HepG2 (cell line): ENCODE data around the gene PRDM10. TPM values are rescaled to one million over a fixed set of nuclear protein-coding genes. Genes with fewer than 3 reads are reported as not detected.

ENCODE experiments used
- KAT8 ChIP-seq: IDR thresholded peaks from 2 replicates; pipeline ENCODE4 v1.6.1; 2016; ENCODE audit warnings: missing genetic modification reagents, missing compliant biosample characterization
- MAFK ChIP-seq, 2 experiments: IDR thresholded peaks in 1 of 2; conservative IDR thresholded peaks in 1 of 2; 2 replicates each; pipeline ENCODE4 v1.6.1; 2011; ENCODE audit warnings: improper control_type of control experiment in 2 of 2, low read length in 2 of 2
- ZBTB40 ChIP-seq, 2 experiments: fragments of 450-650 bp in 1 of 2; sonication (generic) in 1 of 2; formaldehyde crosslinking in 1 of 2; IDR thresholded peaks; 2 replicates each; pipeline versions ENCODE4 v1.6.1 to v1.8.0; 2016 to 2022; ENCODE audit warnings: antibody characterized with exemption in 1 of 2, mild to moderate bottlenecking in 1 of 2, missing genetic modification reagents in 1 of 2
- ZNF230 ChIP-seq: sonication (generic); formaldehyde crosslinking; IDR thresholded peaks from 2 replicates; pipeline ENCODE4 v1.4.0; 2020; ENCODE audit warnings: mild to moderate bottlenecking, missing genetic modification reagents
- ZNF264 ChIP-seq: sonication (generic); formaldehyde crosslinking; IDR thresholded peaks from 2 replicates; pipeline ENCODE4 v1.4.0; 2020; ENCODE audit warnings: missing genetic modification reagents
- ZNF629 ChIP-seq: sonication (generic); formaldehyde crosslinking; conservative IDR thresholded peaks from 2 replicates; pipeline ENCODE4 v1.5.0; 2020; ENCODE audit warnings: missing genetic modification reagents
- polyA plus RNA-seq, 8 experiments: library from polyadenylated mRNA; depleted of rRNA in 3 of 8; stranded (reverse) in 7 of 8; unstranded in 1 of 8; fragments of >200 nt; fragmentation: Illumina TruSeq in 4 of 8; extraction: Trizol in 4 of 8; gene quantifications; 2 replicates each; pipeline versions ENCODE4 v1.2.1 to v1.2.3, GENCODE V29; 2011 to 2016; ENCODE audit warnings: low read depth in 4 of 8, missing spikeins in 1 of 8, mixed read lengths in 1 of 8; ENCODE audit not compliant: insufficient read depth in 1 of 8
- total RNA-seq, 5 experiments: library from RNA; depleted of rRNA; stranded (reverse); fragments of >200 nt; fragmentation: Illumina TruSeq; extraction: Trizol; gene quantifications; 2 replicates each; pipeline ENCODE4 v1.2.3, GENCODE V29; 2016; ENCODE audit warnings: low read depth in 1 of 5
- TF ChIP-seq, protein P1 (sequence below): sonication (generic); formaldehyde crosslinking; IDR thresholded peaks from 2 replicates; pipeline ENCODE4 v1.4.0; 2020; ENCODE audit warnings: missing genetic modification reagents
- TF ChIP-seq, protein P2 (sequence below): sonication (generic); formaldehyde crosslinking; IDR thresholded peaks from 2 replicates; pipeline ENCODE4 v1.8.1; 2022; ENCODE audit warnings: low read depth, mild to moderate bottlenecking, missing genetic modification reagents

The PRDM10 gene
- total and polyA plus RNA-seq, 2 of the 13 experiments (the other 11 are each of a cell fraction or from before 2014, with no cell fraction given) = 5.7 to 5.8 TPM

- TF ChIP-seq ZBTB40 (IDR thresholded peaks at IDR 0.05) (no peak), ZBTB40 (CRISPR knock-in tag; IDR thresholded peaks at IDR 0.05) (peak; percentile 67; the same call in 1 of the 2 replicates), ZNF264 (CRISPR knock-in tag) (peak; percentile 97), ZNF629 (CRISPR knock-in tag) (peak; percentile 79), KAT8 (CRISPR knock-in tag) (peak; percentile 18; the same call in 1 of the 2 replicates), ZNF230 (0 out of 2 replicates have a peak, but pooled peaks have one; percentile 55), MAFK (conservative IDR thresholded peaks at IDR 0.05 in 1 of 2, IDR thresholded peaks at IDR 0.05 in 1 of 2; ENCODE audit: low read length in 2 of 2) (0 out of 4 replicates have a peak, but pooled peaks have one; percentile 7 to 19)
- TF ChIP-seq, protein P1, sequence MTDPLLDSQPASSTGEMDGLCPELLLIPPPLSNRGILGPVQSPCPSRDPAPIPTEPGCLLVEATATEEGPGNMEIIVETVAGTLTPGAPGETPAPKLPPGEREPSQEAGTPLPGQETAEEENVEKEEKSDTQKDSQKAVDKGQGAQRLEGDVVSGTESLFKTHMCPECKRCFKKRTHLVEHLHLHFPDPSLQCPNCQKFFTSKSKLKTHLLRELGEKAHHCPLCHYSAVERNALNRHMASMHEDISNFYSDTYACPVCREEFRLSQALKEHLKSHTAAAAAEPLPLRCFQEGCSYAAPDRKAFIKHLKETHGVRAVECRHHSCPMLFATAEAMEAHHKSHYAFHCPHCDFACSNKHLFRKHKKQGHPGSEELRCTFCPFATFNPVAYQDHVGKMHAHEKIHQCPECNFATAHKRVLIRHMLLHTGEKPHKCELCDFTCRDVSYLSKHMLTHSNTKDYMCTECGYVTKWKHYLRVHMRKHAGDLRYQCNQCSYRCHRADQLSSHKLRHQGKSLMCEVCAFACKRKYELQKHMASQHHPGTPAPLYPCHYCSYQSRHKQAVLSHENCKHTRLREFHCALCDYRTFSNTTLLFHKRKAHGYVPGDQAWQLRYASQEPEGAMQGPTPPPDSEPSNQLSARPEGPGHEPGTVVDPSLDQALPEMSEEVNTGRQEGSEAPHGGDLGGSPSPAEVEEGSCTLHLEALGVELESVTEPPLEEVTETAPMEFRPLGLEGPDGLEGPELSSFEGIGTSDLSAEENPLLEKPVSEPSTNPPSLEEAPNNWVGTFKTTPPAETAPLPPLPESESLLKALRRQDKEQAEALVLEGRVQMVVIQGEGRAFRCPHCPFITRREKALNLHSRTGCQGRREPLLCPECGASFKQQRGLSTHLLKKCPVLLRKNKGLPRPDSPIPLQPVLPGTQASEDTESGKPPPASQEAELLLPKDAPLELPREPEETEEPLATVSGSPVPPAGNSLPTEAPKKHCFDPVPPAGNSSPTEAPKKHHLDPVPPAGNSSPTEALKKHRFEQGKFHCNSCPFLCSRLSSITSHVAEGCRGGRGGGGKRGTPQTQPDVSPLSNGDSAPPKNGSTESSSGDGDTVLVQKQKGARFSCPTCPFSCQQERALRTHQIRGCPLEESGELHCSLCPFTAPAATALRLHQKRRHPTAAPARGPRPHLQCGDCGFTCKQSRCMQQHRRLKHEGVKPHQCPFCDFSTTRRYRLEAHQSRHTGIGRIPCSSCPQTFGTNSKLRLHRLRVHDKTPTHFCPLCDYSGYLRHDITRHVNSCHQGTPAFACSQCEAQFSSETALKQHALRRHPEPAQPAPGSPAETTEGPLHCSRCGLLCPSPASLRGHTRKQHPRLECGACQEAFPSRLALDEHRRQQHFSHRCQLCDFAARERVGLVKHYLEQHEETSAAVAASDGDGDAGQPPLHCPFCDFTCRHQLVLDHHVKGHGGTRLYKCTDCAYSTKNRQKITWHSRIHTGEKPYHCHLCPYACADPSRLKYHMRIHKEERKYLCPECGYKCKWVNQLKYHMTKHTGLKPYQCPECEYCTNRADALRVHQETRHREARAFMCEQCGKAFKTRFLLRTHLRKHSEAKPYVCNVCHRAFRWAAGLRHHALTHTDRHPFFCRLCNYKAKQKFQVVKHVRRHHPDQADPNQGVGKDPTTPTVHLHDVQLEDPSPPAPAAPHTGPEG = peak; percentile 76; the same call in 1 of the 2 replicates
- TF ChIP-seq, protein P2, sequence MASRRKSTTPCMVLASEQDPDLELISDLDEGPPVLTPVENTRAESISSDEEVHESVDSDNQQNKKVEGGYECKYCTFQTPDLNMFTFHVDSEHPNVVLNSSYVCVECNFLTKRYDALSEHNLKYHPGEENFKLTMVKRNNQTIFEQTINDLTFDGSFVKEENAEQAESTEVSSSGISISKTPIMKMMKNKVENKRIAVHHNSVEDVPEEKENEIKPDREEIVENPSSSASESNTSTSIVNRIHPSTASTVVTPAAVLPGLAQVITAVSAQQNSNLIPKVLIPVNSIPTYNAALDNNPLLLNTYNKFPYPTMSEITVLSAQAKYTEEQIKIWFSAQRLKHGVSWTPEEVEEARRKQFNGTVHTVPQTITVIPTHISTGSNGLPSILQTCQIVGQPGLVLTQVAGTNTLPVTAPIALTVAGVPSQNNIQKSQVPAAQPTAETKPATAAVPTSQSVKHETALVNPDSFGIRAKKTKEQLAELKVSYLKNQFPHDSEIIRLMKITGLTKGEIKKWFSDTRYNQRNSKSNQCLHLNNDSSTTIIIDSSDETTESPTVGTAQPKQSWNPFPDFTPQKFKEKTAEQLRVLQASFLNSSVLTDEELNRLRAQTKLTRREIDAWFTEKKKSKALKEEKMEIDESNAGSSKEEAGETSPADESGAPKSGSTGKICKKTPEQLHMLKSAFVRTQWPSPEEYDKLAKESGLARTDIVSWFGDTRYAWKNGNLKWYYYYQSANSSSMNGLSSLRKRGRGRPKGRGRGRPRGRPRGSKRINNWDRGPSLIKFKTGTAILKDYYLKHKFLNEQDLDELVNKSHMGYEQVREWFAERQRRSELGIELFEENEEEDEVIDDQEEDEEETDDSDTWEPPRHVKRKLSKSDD (CRISPR knock-in tag) = peak; percentile 22; the same call in 1 of the 2 replicates
Measured at GRCh38 chr11:129895126-129896041, 107.3 kb downstream of the PRDM10 start, which contains the start of gene NFRKB (continued).
